GM18861 (cell line): Measurements from ENCODE around the gene UFC1.
A peak's percentile ranks its signal among the peaks of the same experiment; 100 is the strongest.
"Not testable (repeated sequence)": the region's sequence is repeated elsewhere in the genome, so short reads cannot be mapped to it uniquely, and the experiment has no call there.

Experiments used
- ATAC-seq: cut with Tn5 transposase; IDR thresholded peaks from one replicate; pipeline ENCODE4 v1.9.1; 2021; ENCODE audit not compliant: unreplicated experiment

UFC1 gene

GRCh38 chr1:161153682-161154337, at the start of gene UFC1:
TSS of gene UFC1 (plus strand) at chr1:161153978. CDS start at chr1:161153998, 20 bp downstream.
- peak; percentile 64 for ATAC-seq

- ATAC-seq: no peak
Observed at GRCh38 chr1:161106431-161106830, 47.3 kb upstream of the UFC1 start.

- ATAC-seq: no peak
Observed at GRCh38 chr1:161111117-161111516, 42.7 kb upstream of the UFC1 start.

- no peak for ATAC-seq
Observed at GRCh38 chr1:161111527-161111926, 42.3 kb upstream of the UFC1 start.

- no peak for ATAC-seq
Observed at GRCh38 chr1:161113915-161114314, 39.9 kb upstream of the UFC1 start.

- no peak for ATAC-seq
Observed at GRCh38 chr1:161114556-161114955, 39.2 kb upstream of the UFC1 start.

- no peak for ATAC-seq
Observed at GRCh38 chr1:161115132-161115711, 38.6 kb upstream of the UFC1 start.

- not testable (repeated sequence) for ATAC-seq
Observed at GRCh38 chr1:161115961-161116360, 37.8 kb upstream of the UFC1 start.

GRCh38 chr1:161117759-161118581, 35.8 kb upstream of the UFC1 start, which contains the start of the genes NIT1 and PFDN2:
TSS of gene NIT1 (plus strand) at chr1:161118105. CDS start at chr1:161118177, 72 bp downstream.
TSS of gene PFDN2 (minus strand) at chr1:161118037. CDS start at chr1:161118026, 11 bp downstream.
- peak; percentile 65 for ATAC-seq

GRCh38 chr1:161119092-161119903, 34.5 kb upstream of the UFC1 start:
- ATAC-seq: peak; percentile 53

GRCh38 chr1:161121042-161121650, 32.6 kb upstream of the UFC1 start:
- ATAC-seq: no peak

- ATAC-seq: no peak
Observed at GRCh38 chr1:161121834-161122233, 31.9 kb upstream of the UFC1 start.

- ATAC-seq: no peak
Observed at GRCh38 chr1:161122967-161123366, 30.8 kb upstream of the UFC1 start.

- ATAC-seq: no peak
Observed at GRCh38 chr1:161127649-161128048, 26.1 kb upstream of the UFC1 start.

- ATAC-seq: no peak
Observed at GRCh38 chr1:161128591-161129420, 25.0 kb upstream of the UFC1 start.

- ATAC-seq: no peak
Observed at GRCh38 chr1:161130266-161130665, 23.5 kb upstream of the UFC1 start.

GRCh38 chr1:161131523-161132409, 22.0 kb upstream of the UFC1 start:
- ATAC-seq: no peak

GRCh38 chr1:161132410-161133219, 21.2 kb upstream of the UFC1 start, which contains the start of gene DEDD:
TSS of gene DEDD (minus strand) at chr1:161132667. CDS start at chr1:161124462, 8,205 bp downstream.
- ATAC-seq: peak; percentile 96
